ENCODE measurements around the gene DCAF7.

GRCh38 chr17:63624531-63624880 lies 74.2 kb downstream of the DCAF7 start:
- TF ChIP-seq CTCF (IDR thresholded peaks at IDR 0.05) (no peak), POLR2A (IDR thresholded peaks at IDR 0.05) (no peak)

All from Peyer's patch (tissue), 4 donors.